ENCODE data around the gene CEP350.

Gene CEP350

GRCh38 chr1:180043785-180044184 is 89.2 kb downstream of the CEP350 start:
- no peak overlapping the region for H3K27ac ChIP-seq

GRCh38 chr1:180046674-180047073 is 92.1 kb downstream of the CEP350 start:
- H3K4me3 ChIP-seq, result no peak overlapping the region
- H3K27ac ChIP-seq, result no peak overlapping the region

More at GRCh38 chr1:180043785-180044184, 89.2 kb downstream of the CEP350 start:
- no peak overlapping the region for H3K4me3 ChIP-seq

GRCh38 chr1:180053594-180054567 is 99.3 kb downstream of the CEP350 start:
- Histone ChIP-seq H3K27ac (no peak overlapping the region), H3K4me3 (no peak overlapping the region)

GRCh38 chr1:180057883-180058396 is 103.3 kb downstream of the CEP350 start:
- no peak overlapping the region for H3K27ac ChIP-seq
- H3K4me3 ChIP-seq, result no peak overlapping the region

- H3K27ac ChIP-seq, result no peak overlapping the region
- H3K4me3 ChIP-seq, result no peak overlapping the region
Measured at GRCh38 chr1:180061019-180061418, 106.4 kb downstream of the CEP350 start.

- no peak overlapping the region for H3K27ac ChIP-seq
- no peak overlapping the region for H3K4me3 ChIP-seq
Measured at GRCh38 chr1:180062452-180062971, 107.9 kb downstream of the CEP350 start.

GRCh38 chr1:180065408-180065807 is 110.8 kb downstream of the CEP350 start:
- H3K4me3 ChIP-seq, result no peak overlapping the region
- H3K27ac ChIP-seq, result no peak overlapping the region

GRCh38 chr1:180066150-180066549 is 111.5 kb downstream of the CEP350 start:
- H3K27ac ChIP-seq, result no peak overlapping the region
- no peak overlapping the region for H3K4me3 ChIP-seq

GRCh38 chr1:180070286-180070685 is 115.7 kb downstream of the CEP350 start:
- no peak overlapping the region for H3K27ac ChIP-seq
- no peak overlapping the region for H3K4me3 ChIP-seq

GRCh38 chr1:180071759-180072158 is 117.1 kb downstream of the CEP350 start:
- H3K27ac ChIP-seq, result no peak overlapping the region
- H3K4me3 ChIP-seq, result no peak overlapping the region

- Histone ChIP-seq H3K27ac (no peak overlapping the region), H3K4me3 (no peak overlapping the region)
Measured at GRCh38 chr1:180080439-180080838, 125.8 kb downstream of the CEP350 start.

GRCh38 chr1:180081474-180081873 is 126.9 kb downstream of the CEP350 start:
- Histone ChIP-seq H3K4me3 (no peak overlapping the region), H3K27ac (no peak overlapping the region)

- Histone ChIP-seq H3K27ac (no peak overlapping the region), H3K4me3 (no peak overlapping the region)
Measured at GRCh38 chr1:180083164-180083563, 128.6 kb downstream of the CEP350 start.

- Histone ChIP-seq H3K4me3 (no peak overlapping the region), H3K27ac (no peak overlapping the region)
Measured at GRCh38 chr1:180084867-180085266, 130.3 kb downstream of the CEP350 start.

- H3K27ac ChIP-seq, result no peak overlapping the region
- no peak overlapping the region for H3K4me3 ChIP-seq
Measured at GRCh38 chr1:180085331-180085730, 130.7 kb downstream of the CEP350 start.

GRCh38 chr1:180092931-180093650 is 138.5 kb downstream of the CEP350 start:
- no peak overlapping the region for H3K4me3 ChIP-seq
- H3K27ac ChIP-seq, result no peak overlapping the region

GRCh38 chr1:180094705-180095295 is 140.2 kb downstream of the CEP350 start:
- H3K4me3 ChIP-seq, result no peak overlapping the region

GRCh38 chr1:180096584-180097325 is 142.1 kb downstream of the CEP350 start:
- Histone ChIP-seq H3K4me3 (no peak overlapping the region), H3K27ac (no peak overlapping the region)

More at GRCh38 chr1:180094705-180095295, 140.2 kb downstream of the CEP350 start:
- no peak overlapping the region for H3K27ac ChIP-seq

GRCh38 chr1:180097326-180097605 is 142.7 kb downstream of the CEP350 start:
- Histone ChIP-seq H3K27ac (no peak overlapping the region), H3K4me3 (no peak overlapping the region)

- H3K4me3 ChIP-seq, result no peak overlapping the region
- H3K27ac ChIP-seq, result no peak overlapping the region
Measured at GRCh38 chr1:180101411-180101810, 146.8 kb downstream of the CEP350 start.
